Measurements from ENCODE around the gene RSRC2.
"Not testable (repeated sequence)": the region's sequence is repeated elsewhere in the genome, so short reads cannot be mapped to it uniquely, and the experiment has no call there.

Gene RSRC2

GRCh38 chr12:122518908-122519307 is 7.8 kb downstream of the RSRC2 start:
- no CpG with 5 or more reads among the region's 1 CpG for WGBS, 2 experiments (ENCODE audit: insufficient coverage in 2 of 2)
- Histone ChIP-seq H3K4me1 (ENCODE audit: control insufficient read depth, insufficient read depth, low read length, poor library complexity, severe bottlenecking) (no peaks in the 10 kb centered on the region), H3K9me3 (ENCODE audit: control insufficient read depth, low read length) (no peaks in the 10 kb centered on the region), H3K4me3 (ENCODE audit: extremely low read depth, insufficient read depth, low read length, poor library complexity, severe bottlenecking) (no peak overlapping the region), H3K36me3 (ENCODE audit: control insufficient read depth, insufficient read depth, low read length) (peaks cover 90% of the 10 kb centered on the region), H3K27ac (ENCODE audit: low read depth, low read length, severe bottlenecking) (peak overlapping the region; percentile 1)

- H3K27ac ChIP-seq (ENCODE audit: low read depth, low read length, severe bottlenecking), result no peak overlapping the region
- H3K36me3 ChIP-seq (ENCODE audit: control insufficient read depth, insufficient read depth, low read length), result peaks cover 89% of the 10 kb centered on the region
- WGBS, 2 experiments (ENCODE audit: insufficient coverage in 2 of 2), result 80 to 100% methylated on average over 1 to 4 of the region's 5 CpGs
- H3K4me1 ChIP-seq (ENCODE audit: control insufficient read depth, insufficient read depth, low read length, poor library complexity, severe bottlenecking), result no peaks in the 10 kb centered on the region
- H3K9me3 ChIP-seq (ENCODE audit: control insufficient read depth, low read length), result no peaks in the 10 kb centered on the region
- no peak overlapping the region for H3K4me3 ChIP-seq (ENCODE audit: extremely low read depth, insufficient read depth, low read length, poor library complexity, severe bottlenecking)
Measured at GRCh38 chr12:122517877-122518276, 8.9 kb downstream of the RSRC2 start.

- no peaks in the 10 kb centered on the region for H3K9me3 ChIP-seq (ENCODE audit: control insufficient read depth, low read length)
- WGBS, 2 experiments (ENCODE audit: insufficient coverage in 2 of 2), result 96 to 99% methylated on average over 9 to 10 of the region's 13 CpGs
- no peaks in the 10 kb centered on the region for H3K4me1 ChIP-seq (ENCODE audit: control insufficient read depth, insufficient read depth, low read length, poor library complexity, severe bottlenecking)
- no peak overlapping the region for H3K4me3 ChIP-seq (ENCODE audit: extremely low read depth, insufficient read depth, low read length, poor library complexity, severe bottlenecking)
- H3K36me3 ChIP-seq (ENCODE audit: control insufficient read depth, insufficient read depth, low read length), result peaks cover 89% of the 10 kb centered on the region
- no peak overlapping the region for H3K27ac ChIP-seq (ENCODE audit: low read depth, low read length, severe bottlenecking)
Measured at GRCh38 chr12:122516544-122517361, 10.0 kb downstream of the RSRC2 start.

- Histone ChIP-seq H3K27ac (ENCODE audit: low read depth, low read length, severe bottlenecking) (no peak overlapping the region), H3K4me3 (ENCODE audit: extremely low read depth, insufficient read depth, low read length, poor library complexity, severe bottlenecking) (no peak overlapping the region), H3K9me3 (ENCODE audit: control insufficient read depth, low read length) (no peaks in the 10 kb centered on the region), H3K4me1 (ENCODE audit: control insufficient read depth, insufficient read depth, low read length, poor library complexity, severe bottlenecking) (no peaks in the 10 kb centered on the region), H3K36me3 (ENCODE audit: control insufficient read depth, insufficient read depth, low read length) (peaks cover 89% of the 10 kb centered on the region)
- 100% methylated on average over 1 of the region's 2 CpGs for WGBS, 2 experiments (ENCODE audit: insufficient coverage in 2 of 2)
Measured at GRCh38 chr12:122515275-122515674, 11.5 kb downstream of the RSRC2 start.

GRCh38 chr12:122513660-122514059 is 13.1 kb downstream of the RSRC2 start:
- Histone ChIP-seq H3K9me3 (ENCODE audit: control insufficient read depth, low read length) (no peaks in the 10 kb centered on the region), H3K4me3 (ENCODE audit: extremely low read depth, insufficient read depth, low read length, poor library complexity, severe bottlenecking) (no peak overlapping the region), H3K4me1 (ENCODE audit: control insufficient read depth, insufficient read depth, low read length, poor library complexity, severe bottlenecking) (no peaks in the 10 kb centered on the region), H3K27ac (ENCODE audit: low read depth, low read length, severe bottlenecking) (no peak overlapping the region), H3K36me3 (ENCODE audit: control insufficient read depth, insufficient read depth, low read length) (peaks cover 90% of the 10 kb centered on the region)
- 100% methylated on average over 1 to 2 of the region's 4 CpGs for WGBS, 2 experiments (ENCODE audit: insufficient coverage in 2 of 2)

GRCh38 chr12:122513028-122513427 is 13.7 kb downstream of the RSRC2 start:
- 100% methylated on average over 1 to 2 of the region's 3 CpGs for WGBS, 2 experiments (ENCODE audit: insufficient coverage in 2 of 2)
- not testable (repeated sequence) for H3K27ac ChIP-seq (ENCODE audit: low read depth, low read length, severe bottlenecking); H3K9me3 ChIP-seq (ENCODE audit: control insufficient read depth, low read length); H3K4me1 ChIP-seq (ENCODE audit: control insufficient read depth, insufficient read depth, low read length, poor library complexity, severe bottlenecking); H3K4me3 ChIP-seq (ENCODE audit: extremely low read depth, insufficient read depth, low read length, poor library complexity, severe bottlenecking)
- peaks cover 91% of the 10 kb centered on the region for H3K36me3 ChIP-seq (ENCODE audit: control insufficient read depth, insufficient read depth, low read length)

- peaks cover 94% of the 10 kb centered on the region for H3K36me3 ChIP-seq (ENCODE audit: control insufficient read depth, insufficient read depth, low read length)
- 98 to 100% methylated on average over 4 to 5 of the region's 5 CpGs for WGBS, 2 experiments (ENCODE audit: insufficient coverage in 2 of 2)
- no peak overlapping the region for H3K4me3 ChIP-seq (ENCODE audit: extremely low read depth, insufficient read depth, low read length, poor library complexity, severe bottlenecking)
- H3K4me1 ChIP-seq (ENCODE audit: control insufficient read depth, insufficient read depth, low read length, poor library complexity, severe bottlenecking), result no peaks in the 10 kb centered on the region
- no peaks in the 10 kb centered on the region for H3K9me3 ChIP-seq (ENCODE audit: control insufficient read depth, low read length)
- H3K27ac ChIP-seq (ENCODE audit: low read depth, low read length, severe bottlenecking), result no peak overlapping the region
Measured at GRCh38 chr12:122508163-122508562, 18.6 kb downstream of the RSRC2 start.

- Histone ChIP-seq H3K27ac (ENCODE audit: low read depth, low read length, severe bottlenecking) (no peak overlapping the region), H3K9me3 (ENCODE audit: control insufficient read depth, low read length) (no peaks in the 10 kb centered on the region), H3K36me3 (ENCODE audit: control insufficient read depth, insufficient read depth, low read length) (peaks cover 89% of the 10 kb centered on the region), H3K4me1 (ENCODE audit: control insufficient read depth, insufficient read depth, low read length, poor library complexity, severe bottlenecking) (no peaks in the 10 kb centered on the region), H3K4me3 (ENCODE audit: extremely low read depth, insufficient read depth, low read length, poor library complexity, severe bottlenecking) (no peak overlapping the region)
- 100% methylated on average over 3 of the region's 5 CpGs for WGBS, 2 experiments (ENCODE audit: insufficient coverage in 2 of 2)
Measured at GRCh38 chr12:122506393-122506938, 20.3 kb downstream of the RSRC2 start.

- H3K9me3 ChIP-seq (ENCODE audit: control insufficient read depth, low read length), result no peaks in the 10 kb centered on the region
- no peak overlapping the region for H3K4me3 ChIP-seq (ENCODE audit: extremely low read depth, insufficient read depth, low read length, poor library complexity, severe bottlenecking)
- no peak overlapping the region for H3K27ac ChIP-seq (ENCODE audit: low read depth, low read length, severe bottlenecking)
- H3K4me1 ChIP-seq (ENCODE audit: control insufficient read depth, insufficient read depth, low read length, poor library complexity, severe bottlenecking), result peaks cover 3% of the 10 kb centered on the region
- peaks cover 80% of the 10 kb centered on the region for H3K36me3 ChIP-seq (ENCODE audit: control insufficient read depth, insufficient read depth, low read length)
- 98 to 100% methylated on average over 4 to 8 of the region's 11 CpGs for WGBS, 2 experiments (ENCODE audit: insufficient coverage in 2 of 2)
Measured at GRCh38 chr12:122505419-122506051, 21.2 kb downstream of the RSRC2 start.

- peaks cover 66% of the 10 kb centered on the region for H3K36me3 ChIP-seq (ENCODE audit: control insufficient read depth, insufficient read depth, low read length)
Measured at GRCh38 chr12:122503783-122504590, 22.7 kb downstream of the RSRC2 start.

More at GRCh38 chr12:122503783-122504590, 22.7 kb downstream of the RSRC2 start:
- WGBS, 2 experiments (ENCODE audit: insufficient coverage in 2 of 2), result 100% methylated on average over 2 of the region's 6 CpGs; no CpG with 5 or more reads in 1 of the 2 experiments
- H3K4me1 ChIP-seq (ENCODE audit: control insufficient read depth, insufficient read depth, low read length, poor library complexity, severe bottlenecking), result peaks cover 3% of the 10 kb centered on the region
- H3K27ac ChIP-seq (ENCODE audit: low read depth, low read length, severe bottlenecking), result no peak overlapping the region
- H3K9me3 ChIP-seq (ENCODE audit: control insufficient read depth, low read length), result no peaks in the 10 kb centered on the region
- H3K4me3 ChIP-seq (ENCODE audit: extremely low read depth, insufficient read depth, low read length, poor library complexity, severe bottlenecking), result no peak overlapping the region
